ENCODE results near the gene PTPRM. TPM values are rescaled to one million over a fixed set of nuclear protein-coding genes. Genes with fewer than 3 reads are reported as not detected.
"Not testable (repeated sequence)": the region's sequence is repeated elsewhere in the genome, so short reads cannot be mapped to it uniquely, and the experiment has no call there.

Gene PTPRM
- total RNA-seq, 1 experiment from 2014 or later: 42.3 TPM

- Mint-ChIP-seq H3K4me1 (ENCODE audit: low read depth, unreplicated experiment) (peaks cover 42% of the 10 kb centered on the region), H3K36me3 (ENCODE audit: insufficient read depth, unreplicated experiment) (no peaks in the 10 kb centered on the region), H3K27me3 (ENCODE audit: unreplicated experiment) (no peaks in the 10 kb centered on the region), H3K4me3 (ENCODE audit: low read depth, unreplicated experiment) (no peak overlapping the region), H3K9me3 (ENCODE audit: low read depth, unreplicated experiment) (peaks cover 2% of the 10 kb centered on the region), H3K27ac (ENCODE audit: unreplicated experiment) (no peak overlapping the region)
- intact Hi-C loops (cut with micrococcal nuclease; ENCODE audit: unreplicated experiment): no loop called here
- DNase-seq: no peak
- CTCF ChIA-PET: no interaction called here
- no peak for TF ChIP-seq CTCF (IDR thresholded peaks at IDR 0.05; ENCODE audit: unreplicated experiment)
- BruUV-seq (replicated peaks): no TSS peak
Observed at GRCh38 chr18:7733642-7734041, 166.5 kb downstream of the PTPRM start.

- peak overlapping the region; percentile 22 for H3K27ac Mint-ChIP-seq (ENCODE audit: unreplicated experiment)
Observed at GRCh38 chr18:7735196-7735595, 168.1 kb downstream of the PTPRM start.

GRCh38 chr18:7735626-7736175, 168.6 kb downstream of the PTPRM start:
- no peak overlapping the region for H3K4me3 Mint-ChIP-seq (ENCODE audit: low read depth, unreplicated experiment)
- H3K4me1 Mint-ChIP-seq (ENCODE audit: low read depth, unreplicated experiment): peaks cover 36% of the 10 kb centered on the region
- intact Hi-C loops (cut with micrococcal nuclease; ENCODE audit: unreplicated experiment): no loop called here
- H3K9me3 Mint-ChIP-seq (ENCODE audit: low read depth, unreplicated experiment): peaks cover 2% of the 10 kb centered on the region
- peak overlapping the region; percentile 22 for H3K27ac Mint-ChIP-seq (ENCODE audit: unreplicated experiment)
- DNase-seq: peak; percentile 19
- no peak for TF ChIP-seq CTCF (IDR thresholded peaks at IDR 0.05; ENCODE audit: unreplicated experiment)
- H3K36me3 Mint-ChIP-seq (ENCODE audit: insufficient read depth, unreplicated experiment): no peaks in the 10 kb centered on the region
- H3K27me3 Mint-ChIP-seq (ENCODE audit: unreplicated experiment): no peaks in the 10 kb centered on the region
- BruUV-seq (replicated peaks): no TSS peak
- CTCF ChIA-PET: interaction anchor here (0.9 kb wide), 1 partner anchor 35 kb away, joined by 3 read pairs; no protein-coding TSS in a partner anchor

More at GRCh38 chr18:7735196-7735595, 168.1 kb downstream of the PTPRM start:
- peak; percentile 32 for TF ChIP-seq CTCF (IDR thresholded peaks at IDR 0.05; ENCODE audit: unreplicated experiment)
- Mint-ChIP-seq H3K9me3 (ENCODE audit: low read depth, unreplicated experiment) (peaks cover 2% of the 10 kb centered on the region), H3K4me1 (ENCODE audit: low read depth, unreplicated experiment) (peaks cover 41% of the 10 kb centered on the region), H3K36me3 (ENCODE audit: insufficient read depth, unreplicated experiment) (no peaks in the 10 kb centered on the region), H3K27me3 (ENCODE audit: unreplicated experiment) (no peaks in the 10 kb centered on the region), H3K4me3 (ENCODE audit: low read depth, unreplicated experiment) (no peak overlapping the region)
- CTCF ChIA-PET: no interaction called here
- intact Hi-C loops (cut with micrococcal nuclease; ENCODE audit: unreplicated experiment): no loop called here
- BruUV-seq (replicated peaks): no TSS peak
- no peak for DNase-seq

- H3K9me3 Mint-ChIP-seq (ENCODE audit: low read depth, unreplicated experiment); H3K27me3 Mint-ChIP-seq (ENCODE audit: unreplicated experiment); DNase-seq; intact Hi-C loops (cut with micrococcal nuclease; ENCODE audit: unreplicated experiment); H3K4me3 Mint-ChIP-seq (ENCODE audit: low read depth, unreplicated experiment); BruUV-seq (replicated peaks); H3K36me3 Mint-ChIP-seq (ENCODE audit: insufficient read depth, unreplicated experiment): not testable (repeated sequence)
- CTCF ChIA-PET: interaction anchor here (0.9 kb wide), 1 partner anchor 36 kb away, joined by 3 read pairs; no protein-coding TSS in a partner anchor
- peak overlapping the region; percentile 22 for H3K27ac Mint-ChIP-seq (ENCODE audit: unreplicated experiment)
- peaks cover 33% of the 10 kb centered on the region for H3K4me1 Mint-ChIP-seq (ENCODE audit: low read depth, unreplicated experiment)
Observed at GRCh38 chr18:7736526-7736925, 169.4 kb downstream of the PTPRM start.

- Mint-ChIP-seq H3K27ac (ENCODE audit: unreplicated experiment) (no peak overlapping the region), H3K27me3 (ENCODE audit: unreplicated experiment) (no peaks in the 10 kb centered on the region), H3K36me3 (ENCODE audit: insufficient read depth, unreplicated experiment) (no peaks in the 10 kb centered on the region), H3K4me1 (ENCODE audit: low read depth, unreplicated experiment) (peaks cover 33% of the 10 kb centered on the region), H3K4me3 (ENCODE audit: low read depth, unreplicated experiment) (no peak overlapping the region), H3K9me3 (ENCODE audit: low read depth, unreplicated experiment) (peaks cover 2% of the 10 kb centered on the region)
- no peak for TF ChIP-seq CTCF (IDR thresholded peaks at IDR 0.05; ENCODE audit: unreplicated experiment)
- DNase-seq: no peak
- intact Hi-C loops (cut with micrococcal nuclease; ENCODE audit: unreplicated experiment): no loop called here
- no TSS peak for BruUV-seq (replicated peaks)
- CTCF ChIA-PET: no interaction called here
Observed at GRCh38 chr18:7737550-7737949, 170.4 kb downstream of the PTPRM start.

Measured in Calu3 (cell line).